HG03045 (cell line): Measurements from ENCODE around the gene LRCH3.

ENCODE experiments used
- ATAC-seq: cut with Tn5 transposase; IDR thresholded peaks from one replicate; pipeline ENCODE4 v1.9.1; 2021; ENCODE audit warnings: mild to moderate bottlenecking, moderate library complexity; ENCODE audit not compliant: unreplicated experiment

The LRCH3 gene

DNA sequence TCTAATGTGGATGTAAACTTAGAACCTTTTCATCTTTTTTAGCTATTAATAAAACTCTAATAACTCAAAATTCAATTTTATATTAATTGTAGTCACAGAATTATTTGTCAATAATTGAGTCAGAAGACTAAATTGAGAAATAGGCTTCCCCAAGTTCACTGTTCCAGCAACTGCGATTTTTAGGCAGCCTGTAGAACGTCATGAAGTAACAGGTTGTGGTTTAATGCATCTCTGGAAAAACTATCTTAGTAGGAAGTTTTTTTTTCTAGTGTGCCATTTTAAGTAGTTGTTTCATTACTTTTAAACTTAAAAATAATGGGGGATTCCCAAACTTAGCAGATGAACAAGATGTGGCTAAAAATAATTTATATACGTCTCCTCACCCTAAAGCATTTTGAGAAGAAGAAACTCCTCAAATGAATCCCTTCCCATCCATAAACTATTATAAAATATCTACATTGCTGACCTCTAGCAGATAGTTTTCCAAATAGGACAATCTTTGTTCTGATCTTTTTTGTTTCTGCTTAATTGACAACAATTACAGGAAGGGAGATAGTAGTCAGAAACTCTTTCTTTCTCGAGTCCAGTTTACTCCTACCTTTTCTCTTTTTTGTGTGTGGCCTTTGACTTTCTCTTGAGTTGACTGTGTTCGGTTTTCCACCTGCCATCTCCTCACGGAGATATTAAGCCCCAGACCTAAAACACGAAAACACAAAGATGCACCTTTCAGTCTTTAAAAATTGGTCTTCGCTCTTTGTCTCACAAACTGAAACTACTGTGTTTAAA is 43.1 kb downstream of the LRCH3 start:
- ATAC-seq, result no peak

DNA sequence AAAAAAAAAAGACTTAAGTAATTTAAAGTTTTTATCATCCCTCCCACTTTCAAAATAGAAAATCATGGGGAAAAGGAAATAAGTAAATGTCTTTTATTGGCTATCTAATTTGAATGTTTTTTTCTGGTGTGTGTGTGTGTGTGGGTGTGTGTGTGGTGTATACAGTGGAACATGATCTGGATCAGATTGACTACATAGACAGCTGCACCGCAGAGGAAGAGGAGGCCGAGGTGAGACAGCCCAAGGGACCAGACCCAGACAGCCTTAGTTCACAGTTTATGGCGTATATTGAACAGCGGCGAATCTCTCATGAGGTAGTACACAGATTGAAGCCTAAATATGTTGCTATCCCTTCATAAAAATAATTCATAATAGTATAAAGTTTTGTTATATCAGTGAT is 44.5 kb downstream of the LRCH3 start:
- no peak for ATAC-seq

- no peak for ATAC-seq
Measured at GRCh38 chr3:197836244-197836643, 45.2 kb downstream of the LRCH3 start.

- ATAC-seq, result no peak
Measured at GRCh38 chr3:197837282-197837681, 46.2 kb downstream of the LRCH3 start.

- ATAC-seq, result no peak
Measured at GRCh38 chr3:197841789-197842188, 50.7 kb downstream of the LRCH3 start.

GRCh38 chr3:197846491-197846890 is 55.4 kb downstream of the LRCH3 start:
- ATAC-seq, result no peak

- no peak for ATAC-seq
Measured at GRCh38 chr3:197847866-197848401, 56.9 kb downstream of the LRCH3 start.

DNA sequence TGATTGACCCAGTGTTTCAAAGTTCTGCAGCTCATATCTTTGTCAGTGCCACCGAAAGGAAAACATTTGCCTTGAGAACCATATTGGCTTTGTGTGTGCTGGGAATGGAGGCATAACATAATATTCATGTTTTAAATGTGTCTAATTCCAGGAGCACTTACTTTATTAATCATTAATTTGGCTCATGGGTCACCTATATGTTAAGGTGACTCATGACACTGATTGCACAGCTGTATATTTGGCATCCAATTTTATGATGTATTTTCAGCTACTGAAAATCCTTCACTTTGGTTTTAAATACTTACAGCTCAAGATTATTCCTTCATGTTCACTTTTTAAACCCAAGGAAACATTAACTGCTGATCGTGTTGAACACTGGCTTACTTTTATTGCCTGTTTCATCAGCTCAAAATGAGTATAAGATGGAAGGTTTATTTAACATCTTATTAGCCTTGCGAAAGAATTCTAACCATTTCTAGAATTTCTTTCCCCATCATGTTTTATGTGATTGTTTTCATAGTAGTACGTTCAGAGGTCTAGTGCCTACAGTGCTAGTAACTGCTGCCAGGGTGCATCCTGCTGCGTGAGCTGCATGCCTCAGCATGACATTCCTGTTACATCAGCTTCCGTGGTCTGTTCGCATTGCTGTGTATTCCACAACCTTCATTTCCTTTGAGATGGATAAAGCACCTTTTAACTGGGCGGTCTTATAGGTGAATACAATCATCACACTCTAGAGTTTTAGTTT is 63.7 kb downstream of the LRCH3 start:
- no peak for ATAC-seq

DNA sequence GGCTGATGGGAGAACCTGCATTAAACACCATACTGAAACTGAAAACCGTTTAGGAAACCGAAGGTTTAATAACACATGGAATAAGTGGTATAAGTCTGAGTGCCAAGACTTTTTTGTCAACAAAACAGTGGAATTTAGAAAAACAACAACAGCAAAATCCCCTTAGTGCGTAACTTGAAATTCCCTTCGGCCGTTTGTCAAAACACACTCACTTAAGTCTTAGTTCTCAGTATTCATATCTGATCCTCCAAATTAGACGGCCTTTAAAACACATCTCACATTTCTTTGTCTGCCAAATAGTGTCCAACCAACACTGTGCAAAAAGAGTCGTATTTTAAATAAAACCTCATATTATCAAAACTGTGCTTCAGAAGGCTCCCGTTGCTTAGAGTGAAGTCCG is 64.5 kb downstream of the LRCH3 start:
- no peak for ATAC-seq

- ATAC-seq, result no peak
Measured at GRCh38 chr3:197856199-197856816, 65.3 kb downstream of the LRCH3 start.

DNA sequence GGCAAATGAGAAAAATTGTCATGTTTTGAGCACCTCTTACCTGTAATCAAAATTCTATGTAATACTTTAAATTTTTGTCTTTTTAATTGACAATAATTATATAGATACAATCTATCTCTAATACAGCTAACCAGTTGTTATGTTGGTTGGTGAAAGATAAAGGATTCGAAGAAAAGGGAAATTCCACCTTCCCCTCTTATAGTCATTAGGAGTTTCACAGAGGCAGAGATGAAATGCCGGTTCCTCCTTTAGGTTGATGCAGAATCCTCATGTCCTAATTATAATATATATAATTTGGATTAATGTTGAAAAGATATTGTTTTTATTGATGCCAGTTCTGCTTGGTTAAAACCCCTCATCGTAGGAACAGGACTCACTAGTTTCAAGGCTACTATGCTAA is 67.1 kb downstream of the LRCH3 start:
- no peak for ATAC-seq

DNA sequence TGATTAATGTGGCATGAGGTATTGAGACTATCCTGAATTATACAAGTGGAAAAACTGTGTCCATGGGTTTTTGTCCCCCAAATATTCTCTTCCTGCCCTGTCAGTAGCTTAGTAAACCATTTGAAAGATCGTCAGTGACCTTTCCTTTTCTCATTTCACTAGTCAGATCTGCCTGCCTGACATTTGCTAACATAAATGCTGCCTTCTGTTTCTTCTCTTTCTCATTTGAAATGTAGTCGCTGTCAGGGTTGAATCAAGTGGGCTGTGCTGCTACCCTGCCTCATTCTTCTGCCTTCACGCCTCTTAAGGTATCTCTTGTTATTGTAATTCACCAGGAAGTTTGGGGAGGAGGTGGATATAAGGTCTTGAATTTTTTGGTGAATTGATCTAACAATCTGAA is 67.5 kb downstream of the LRCH3 start:
- no peak for ATAC-seq

- ATAC-seq, result no peak
Measured at GRCh38 chr3:197866035-197866434, 75.0 kb downstream of the LRCH3 start.

- ATAC-seq, result no peak
Measured at GRCh38 chr3:197873329-197873728, 82.3 kb downstream of the LRCH3 start.

DNA sequence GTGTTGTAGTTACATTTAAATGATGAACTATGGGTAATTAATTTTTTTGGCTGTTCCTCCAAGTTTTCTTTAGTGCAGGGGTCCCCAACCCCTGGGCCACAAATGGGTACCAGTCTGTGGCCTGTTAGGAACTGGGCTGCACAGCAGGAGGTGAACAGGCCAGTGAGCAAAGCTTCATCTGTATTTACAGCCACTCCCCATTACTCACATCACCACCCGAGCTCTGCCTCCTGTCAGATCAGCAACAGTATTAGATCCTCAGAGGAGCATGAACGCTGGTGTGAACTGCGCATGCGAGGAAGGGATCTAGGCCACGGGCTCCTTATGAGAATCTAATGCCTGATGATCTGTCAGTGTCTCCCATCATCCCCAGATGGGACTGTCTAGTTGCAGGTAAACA is 83.0 kb downstream of the LRCH3 start:
- ATAC-seq, result no peak

DNA sequence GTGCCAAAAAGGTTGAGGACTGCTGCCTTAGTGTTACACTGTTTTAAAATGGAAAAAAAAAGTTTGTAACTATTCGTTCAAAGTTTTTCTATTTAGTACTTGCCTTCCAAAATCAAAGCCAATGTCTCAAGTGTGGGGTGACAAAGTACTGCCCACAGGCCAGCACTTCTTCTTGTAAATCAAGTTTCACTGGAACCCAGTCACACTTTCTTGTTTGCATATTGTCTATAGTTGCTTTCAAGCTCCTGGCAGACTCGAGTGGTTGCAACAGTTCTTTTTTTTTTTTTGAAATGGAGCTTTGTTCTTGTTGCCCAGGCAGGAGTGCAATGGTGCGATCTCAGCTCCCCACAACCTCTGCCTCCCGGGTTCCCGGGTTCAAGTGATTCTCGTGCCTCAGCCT is 83.6 kb downstream of the LRCH3 start:
- ATAC-seq, result no peak

- ATAC-seq, result no peak
Measured at GRCh38 chr3:197877902-197878301, 86.8 kb downstream of the LRCH3 start.

GRCh38 chr3:197878427-197878826 is 87.4 kb downstream of the LRCH3 start:
- no peak for ATAC-seq

GRCh38 chr3:197880491-197881269 is 89.6 kb downstream of the LRCH3 start:
- ATAC-seq, result no peak

GRCh38 chr3:197881270-197881969 is 90.4 kb downstream of the LRCH3 start:
- no peak for ATAC-seq
